T-helper 1 cell treated with Interleukin-12 subunit alpha and Interleukin-12 subunit beta and Interleukin-4 antibody, amounts not matched to agents 30 ng/mL and 1 ng/mL, for 36 hours (primary cell): Measurements from ENCODE around the gene PROB1. TPM values are rescaled to one million over a fixed set of nuclear protein-coding genes. Genes with fewer than 3 reads are reported as not detected.

Source experiments
- intact Hi-C: fragments of 100-400 bp; cut with micrococcal nuclease; formaldehyde crosslinking; loops from one replicate; pipeline ENCODE4 v1.15.1; 2024
- total RNA-seq: library from RNA; stranded (reverse); gene quantifications from 2 replicates; pipeline ENCODE4 v1.2.3, GENCODE V29; 2022

Gene PROB1
- total RNA-seq, 1 donor from 2014 or later: 5.2 TPM

DNA sequence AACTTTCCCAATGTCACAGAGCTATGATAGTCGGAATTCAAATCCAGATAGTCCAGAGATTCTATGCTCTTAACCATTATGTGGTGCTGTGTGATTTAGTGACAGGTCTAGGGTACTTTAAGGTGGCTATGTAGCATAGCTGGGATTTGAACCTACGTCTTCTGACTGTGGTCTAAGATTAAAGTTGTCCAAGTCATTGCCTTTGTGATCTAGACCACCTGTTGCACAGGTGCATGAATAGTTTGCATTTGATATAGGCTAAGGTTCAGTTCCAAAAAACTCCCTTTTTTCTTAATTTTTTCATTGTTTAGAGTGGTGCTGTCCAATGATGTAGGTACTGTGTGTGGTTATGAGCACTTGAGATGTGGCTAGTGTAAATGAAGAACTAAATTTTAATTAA, 50.7 kb downstream of the PROB1 start:
- intact Hi-C loops: loop anchor here (5.0 to 10.0 kb wide), 2 partner anchors 1009 to 1218 kb away; partner anchors contain the start of genes APBB3, CDC25C, FAM53C and SLC35A4

DNA sequence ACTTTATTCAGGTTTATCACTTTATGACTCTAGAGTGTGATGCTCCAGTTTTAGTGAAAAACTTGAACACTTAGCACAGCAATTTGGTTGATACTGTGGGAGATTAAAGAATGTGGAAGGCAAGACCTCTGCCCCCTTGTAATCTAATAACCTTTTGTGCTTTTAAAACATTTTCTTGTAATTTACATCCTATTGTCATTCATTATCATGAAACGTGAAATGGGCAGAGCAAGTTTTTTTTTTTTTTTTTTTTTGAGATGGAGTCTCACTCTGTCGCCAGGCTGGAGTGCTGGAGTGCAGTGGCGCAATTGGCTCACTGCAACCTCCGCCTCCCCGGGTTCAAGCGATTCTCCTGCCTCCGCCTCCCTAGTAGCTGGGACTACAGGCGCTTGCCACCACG, 51.4 kb downstream of the PROB1 start:
- intact Hi-C loops: loop anchor here (2.0 to 10.0 kb wide), 4 partner anchors 169 to 1219 kb away; partner anchors contain the start of genes APBB3, CDC25C, FAM53C and SLC35A4

DNA sequence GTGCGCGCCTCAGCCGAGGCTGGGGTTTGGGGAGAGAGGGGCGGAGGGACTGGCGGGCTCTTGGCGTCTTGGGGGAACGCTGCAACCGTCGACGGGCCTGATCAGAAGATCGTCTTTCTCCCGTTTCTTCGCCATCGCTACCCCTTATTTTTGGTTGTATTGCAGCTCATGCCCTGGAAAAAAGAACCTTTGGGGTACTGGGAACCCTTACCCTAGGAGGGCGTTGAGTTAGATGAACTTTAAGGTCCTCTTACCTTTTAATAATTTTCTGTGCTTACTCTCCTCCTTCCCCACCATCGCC, 52.5 kb downstream of the PROB1 start:
- intact Hi-C loops: loop anchor here (1.0 to 10.0 kb wide), 9 partner anchors 43 to 1220 kb away; partner anchors contain the start of genes APBB3, CDC25C, DNAJC18 and FAM53C

DNA sequence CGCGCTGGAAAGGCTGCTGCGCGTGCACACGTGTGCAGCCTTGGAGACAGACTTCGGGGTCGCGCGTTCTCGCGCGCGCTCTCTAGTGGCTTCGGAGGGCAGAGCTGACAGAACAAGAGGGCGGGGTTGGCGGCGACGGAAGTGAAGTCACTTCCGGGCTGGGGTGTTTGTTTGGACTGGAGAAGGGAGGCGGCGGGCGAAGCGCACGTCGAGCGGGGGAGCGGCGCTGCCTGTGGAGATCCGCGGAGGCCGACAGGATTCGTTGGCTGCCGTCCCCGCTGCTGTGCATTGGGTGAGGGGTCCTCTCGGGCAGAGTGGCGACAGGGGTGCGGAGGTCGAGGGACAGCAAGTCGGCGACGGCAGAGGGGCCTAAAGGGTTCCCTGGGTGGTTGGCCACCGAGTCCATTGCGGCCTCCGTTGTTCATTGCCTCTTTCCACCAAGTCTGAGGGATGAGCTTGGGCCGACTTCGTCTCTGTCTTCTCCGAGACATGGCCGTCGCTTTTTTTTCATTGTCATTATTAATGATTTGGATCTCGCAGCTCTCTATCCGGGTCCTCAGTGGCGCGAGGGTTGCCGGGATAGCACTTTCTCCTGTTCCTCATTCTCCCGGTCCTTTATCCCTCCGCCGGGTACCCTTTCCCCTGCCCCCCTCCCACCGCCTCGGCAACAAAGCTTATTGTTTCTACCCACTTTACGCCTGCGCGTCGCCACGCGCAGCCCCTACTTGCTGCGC, 53.0 kb downstream of the PROB1 start, which contains the start of gene PAIP2:
Gene PAIP2, plus strand, starts transcription at position 166 of the 734 bp plus-strand sequence. CDS start 21,931 bp downstream, outside the sequence.
- intact Hi-C loops: loop anchor here (1.0 to 10.0 kb wide), 18 partner anchors 43 to 1220 kb away; partner anchors contain the start of genes APBB3, BRD8, CDC25C and DNAJC18

DNA sequence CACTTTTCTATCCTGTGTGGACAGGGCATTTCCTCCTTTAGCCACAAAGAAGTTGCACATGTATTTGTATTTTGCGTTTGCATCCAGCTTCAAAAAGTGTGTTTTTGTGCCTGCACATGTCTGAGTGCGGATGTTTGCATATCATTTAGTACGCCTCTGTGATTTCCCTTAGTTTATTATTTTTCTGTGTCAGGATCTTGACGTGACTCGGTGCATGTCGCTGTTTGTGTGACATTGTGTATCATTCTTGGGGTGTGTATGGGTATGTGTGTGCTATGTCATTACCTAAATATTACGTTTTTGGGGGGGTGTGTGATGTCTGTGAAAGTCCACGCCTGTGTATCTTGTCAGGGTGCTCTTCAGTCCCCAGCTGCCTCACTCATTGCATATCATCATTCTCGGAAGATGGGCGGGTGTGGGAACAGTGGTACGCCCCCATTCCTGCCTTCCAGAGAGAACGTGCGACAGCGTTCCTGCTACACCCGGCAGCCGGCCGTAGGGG, 53.7 kb downstream of the PROB1 start:
- intact Hi-C loops: loop anchor here (1.0 to 10.0 kb wide), 11 partner anchors 48 to 1221 kb away; partner anchors contain the start of genes APBB3, BRD8, CDC25C and ETF1

Other genes with a start within 250 kb of the PROB1 start
- gene SIL1, start 196.7 kb downstream of the PROB1 start, total RNA-seq: 23.9 and 25.8 TPM in 2 replicates
- gene MATR3, start 101.4 kb downstream of the PROB1 start, total RNA-seq: 229 and 245 TPM in 2 replicates
- gene PAIP2, start 53.2 kb downstream of the PROB1 start, total RNA-seq: 94.8 and 95.3 TPM in 2 replicates
- 4.0 and 5.9 TPM in 2 replicates for gene SLC23A1, start 11.8 kb downstream of the PROB1 start, total RNA-seq
- 83.6 and 83.7 TPM in 2 replicates for gene MZB1, start 5.2 kb downstream of the PROB1 start, total RNA-seq
- 4.4 and 6.4 TPM in 2 replicates for gene SPATA24, start 9.0 kb upstream of the PROB1 start, total RNA-seq
- 13.4 and 19.1 TPM in 2 replicates for gene DNAJC18, start 44.4 kb upstream of the PROB1 start, total RNA-seq
- gene ECSCR, start 67.6 kb upstream of the PROB1 start, total RNA-seq: 0.61 and 0.76 TPM in 2 replicates
- 0.54 and 0.68 TPM in 2 replicates for gene SMIM33, start 75.9 kb upstream of the PROB1 start, total RNA-seq
- 269 and 271 TPM in 2 replicates for gene STING1, start 87.7 kb upstream of the PROB1 start, total RNA-seq
- gene UBE2D2, start 166.2 kb upstream of the PROB1 start, total RNA-seq: 221 and 229 TPM in 2 replicates